B cell (primary cell): Measurements from ENCODE around the gene SEZ6L. TPM values are rescaled to one million over a fixed set of nuclear protein-coding genes. Genes with fewer than 3 reads are reported as not detected.

ENCODE experiments used
- ATAC-seq: fragments of 200-7000 bp; cut with Tn5 transposase; one replicate; pipeline ENCODE4 v1.10.0; 2021; ENCODE audit warnings: low read depth, mild to moderate bottlenecking, moderate number of reproducible peaks, moderate library complexity
- CTCF ChIA-PET: fragments of 350-600 bp; sonication (Branson Sonifier 250); formaldehyde crosslinking; loops from one replicate; lab custom pipeline; 2021; ENCODE audit warnings: antibody characterized with exemption, inconsistent platforms; lab: Charles Lee
- POLR2A ChIA-PET: fragments of 350-600 bp; sonication (Branson Sonifier 250); formaldehyde crosslinking; loops from one replicate; lab custom pipeline; 2021; ENCODE audit warnings: antibody characterized with exemption; lab: Charles Lee
- DNase-seq: peaks from one replicate; pipeline ENCODE4 v3.0.0; 2013
- H2AFZ ChIP-seq: 2 replicates; pipeline ENCODE4 v1.6.1; 2012; ENCODE audit warnings: mild to moderate bottlenecking, low read depth, low read length; ENCODE audit not compliant: insufficient read depth, poor library complexity, severe bottlenecking
- H3K27ac ChIP-seq, 2 donors: 1 replicate in 1 of 2; 2 replicates in 1 of 2; pipeline ENCODE4 v1.5.1; 2012 to 2013; ENCODE audit warnings: low read length in 2 of 2, mild to moderate bottlenecking in 2 of 2, moderate library complexity in 1 of 2
- H3K27me3 ChIP-seq, 4 experiments: fragments of 200-600 bp in 1 of 4; sonication (generic) in 1 of 4; replicated peaks in 1 of 4; 1 replicate in 2 of 4; 2 replicates in 2 of 4; pipeline versions ENCODE4 v1.6.1 to v1.7.0; 2013 to 2016; ENCODE audit warnings: low read length in 3 of 4, mild to moderate bottlenecking in 2 of 4, mixed read lengths in 1 of 4, moderate library complexity in 1 of 4; ENCODE audit not compliant: insufficient read depth in 4 of 4, control insufficient read depth in 3 of 4; ENCODE audit errors: control extremely low read depth in 1 of 4
- H3K36me3 ChIP-seq, 2 experiments: replicated peaks in 1 of 2; 1 replicate in 1 of 2; 2 replicates in 1 of 2; pipeline versions ENCODE4 v1.6.1 to v1.7.1; 2013; ENCODE audit warnings: low read length in 1 of 2; ENCODE audit not compliant: insufficient read depth in 2 of 2, control insufficient read depth in 1 of 2; ENCODE audit errors: control extremely low read depth in 1 of 2, extremely low read depth in 1 of 2
- H3K4me1 ChIP-seq, 2 donors: fragments of 200-600 bp in 1 of 2; sonication (generic) in 1 of 2; 1 replicate in 1 of 2; 2 replicates in 1 of 2; pipeline versions ENCODE4 v1.5.1 to v1.6.1; 2013 to 2017; ENCODE audit warnings: low read length in 2 of 2; ENCODE audit not compliant: control insufficient read depth in 2 of 2, insufficient read depth in 2 of 2
- H3K4me2 ChIP-seq: replicated peaks from 2 replicates; pipeline ENCODE3; 2012; ENCODE audit warnings: mild to moderate bottlenecking, low read depth, low read length; ENCODE audit not compliant: poor library complexity, severe bottlenecking
- H3K4me3 ChIP-seq, 5 experiments: fragments of 200-600 bp in 1 of 5; sonication (generic) in 1 of 5; 1 replicate in 3 of 5; 2 replicates in 2 of 5; pipeline versions ENCODE4 v1.5.1 to v1.7.0; 2011 to 2016; ENCODE audit warnings: low read length in 4 of 5, mild to moderate bottlenecking in 4 of 5, low read depth in 2 of 5, control low read depth in 1 of 5, moderate library complexity in 1 of 5; ENCODE audit not compliant: insufficient read depth in 1 of 5; ENCODE audit errors: control extremely low read depth in 1 of 5, extremely low read depth in 1 of 5
- H3K79me2 ChIP-seq: fragments of 200-600 bp; sonication (generic); one replicate; pipeline ENCODE4 v1.6.0; 2016; ENCODE audit warnings: low read length; ENCODE audit not compliant: control insufficient read depth, insufficient read depth
- H3K9ac ChIP-seq: fragments of 200-600 bp; sonication (generic); 2 replicates; pipeline ENCODE4 v1.6.1; 2017; ENCODE audit warnings: mild to moderate bottlenecking, low read length, moderate library complexity
- H3K9me3 ChIP-seq, 3 donors: one replicate each; pipeline versions ENCODE4 v1.6.1 to v1.7.1; 2013; ENCODE audit warnings: low read length in 2 of 3; ENCODE audit not compliant: control insufficient read depth in 2 of 3, insufficient read depth in 1 of 3; ENCODE audit errors: control extremely low read depth in 1 of 3
- H4K20me1 ChIP-seq: 2 replicates; pipeline ENCODE4 v1.6.0; 2012; ENCODE audit warnings: mild to moderate bottlenecking, low read length; ENCODE audit not compliant: insufficient read depth, control insufficient read depth, poor library complexity, severe bottlenecking
- H3K27ac Mint-ChIP-seq: one replicate; pipeline ENCODE4 v1.8.0; 2021; ENCODE audit warnings: mixed read lengths
- H3K27me3 Mint-ChIP-seq: one replicate; pipeline ENCODE4 v1.8.0; 2021; ENCODE audit warnings: mixed read lengths
- H3K4me1 Mint-ChIP-seq: one replicate; pipeline ENCODE4 v1.8.0; 2021; ENCODE audit warnings: mixed read lengths
- H3K4me3 Mint-ChIP-seq: one replicate; pipeline ENCODE4 v1.8.0; 2021; ENCODE audit warnings: mixed read lengths
- H3K9me3 Mint-ChIP-seq: one replicate; pipeline ENCODE4 v1.8.0; 2022; ENCODE audit warnings: mixed read lengths; ENCODE audit not compliant: insufficient read depth
- EZH2 ChIP-seq: IDR thresholded peaks from 2 replicates; pipeline ENCODE4 v1.6.1; 2012; ENCODE audit warnings: borderline replicate concordance, low read depth, mild to moderate bottlenecking, moderate library complexity, low read length; ENCODE audit not compliant: insufficient read depth, poor library complexity, severe bottlenecking
- WGBS: methylation state at CpG from one replicate; pipeline ENCODE4 v1.1.5; 2013; ENCODE audit warnings: missing lambda C conversion rate; ENCODE audit not compliant: insufficient coverage; 5-methylcytosine and 5-hydroxymethylcytosine counted together
- intact Hi-C: fragments of 100-400 bp; cut with micrococcal nuclease; formaldehyde crosslinking; loops from one replicate; pipeline ENCODE4 v1.10.0; 2022
- polyA plus RNA-seq: library from polyadenylated mRNA; depleted of rRNA; stranded (reverse); fragments of >200 nt; gene quantifications from 2 replicates; pipeline ENCODE4 v1.2.3, GENCODE V29; 2012
- total RNA-seq, 2 donors: library from RNA; stranded (reverse); fragments of 120-200 nt in 1 of 2; gene quantifications; 1 replicate in 1 of 2; 2 replicates in 1 of 2; pipeline versions ENCODE4 v1.2.3 to v1.2.4, GENCODE V29; 2013 to 2022
- TF ChIP-seq, protein P1 (sequence below): fragments of 200-600 bp; IDR thresholded peaks from one replicate; pipeline ENCODE4 v1.8.0; 2022; ENCODE audit warnings: antibody characterized with exemption, mild to moderate bottlenecking

Gene SEZ6L
- total and polyA plus RNA-seq, 2 donors (not counting 1 experiment from before 2014, with no cell fraction given) = 0.04 TPM; not detected in 1

GRCh38 chr22:26124991-26125725 is 44.1 kb upstream of the SEZ6L start:
- ChIA-PET CTCF (no interaction called here), POLR2A (no interaction called here)
- Histone ChIP-seq H3K36me3 (no peaks in the 10 kb centered on the region), H3K27ac (no peak overlapping the region), H3K9ac (no peak overlapping the region), H4K20me1 (no peaks in the 10 kb centered on the region), H3K4me3 (no peak overlapping the region), H3K79me2 (no peaks in the 10 kb centered on the region), H3K4me1 (no peaks in the 10 kb centered on the region), H3K9me3 (no peaks in the 10 kb centered on the region), H2AFZ (no peak overlapping the region), H3K27me3 (no peaks in the 10 kb centered on the region), H3K4me2 (no peak overlapping the region)
- intact Hi-C loops = no loop called here
- H3K4me3 Mint-ChIP-seq = no peak overlapping the region
- no peak for ATAC-seq
- H3K4me1 Mint-ChIP-seq = no peaks in the 10 kb centered on the region
- peaks cover 21% of the 10 kb centered on the region for H3K27me3 Mint-ChIP-seq
- no peak overlapping the region for H3K27ac Mint-ChIP-seq
- TF ChIP-seq EZH2 = no peak
- TF ChIP-seq, protein P1, sequence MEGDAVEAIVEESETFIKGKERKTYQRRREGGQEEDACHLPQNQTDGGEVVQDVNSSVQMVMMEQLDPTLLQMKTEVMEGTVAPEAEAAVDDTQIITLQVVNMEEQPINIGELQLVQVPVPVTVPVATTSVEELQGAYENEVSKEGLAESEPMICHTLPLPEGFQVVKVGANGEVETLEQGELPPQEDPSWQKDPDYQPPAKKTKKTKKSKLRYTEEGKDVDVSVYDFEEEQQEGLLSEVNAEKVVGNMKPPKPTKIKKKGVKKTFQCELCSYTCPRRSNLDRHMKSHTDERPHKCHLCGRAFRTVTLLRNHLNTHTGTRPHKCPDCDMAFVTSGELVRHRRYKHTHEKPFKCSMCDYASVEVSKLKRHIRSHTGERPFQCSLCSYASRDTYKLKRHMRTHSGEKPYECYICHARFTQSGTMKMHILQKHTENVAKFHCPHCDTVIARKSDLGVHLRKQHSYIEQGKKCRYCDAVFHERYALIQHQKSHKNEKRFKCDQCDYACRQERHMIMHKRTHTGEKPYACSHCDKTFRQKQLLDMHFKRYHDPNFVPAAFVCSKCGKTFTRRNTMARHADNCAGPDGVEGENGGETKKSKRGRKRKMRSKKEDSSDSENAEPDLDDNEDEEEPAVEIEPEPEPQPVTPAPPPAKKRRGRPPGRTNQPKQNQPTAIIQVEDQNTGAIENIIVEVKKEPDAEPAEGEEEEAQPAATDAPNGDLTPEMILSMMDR = no peak
- 79% methylated on average over 8 of the region's 10 CpGs for WGBS
- H3K9me3 Mint-ChIP-seq = no peaks in the 10 kb centered on the region
- DNase-seq = no peak

- H3K27me3 ChIP-seq = peaks cover 0 to 3% (median 0%) of the 10 kb centered on the region in 4 experiments
- no peaks in the 10 kb centered on the region for H3K79me2 ChIP-seq
- ATAC-seq = no peak
- POLR2A ChIA-PET = no interaction called here
- H3K27ac ChIP-seq = no peak overlapping the region
- DNase-seq = no peak
- Mint-ChIP-seq H3K27ac (no peak overlapping the region), H3K27me3 (peaks cover 14% of the 10 kb centered on the region), H3K4me3 (no peak overlapping the region), H3K9me3 (no peaks in the 10 kb centered on the region), H3K4me1 (no peaks in the 10 kb centered on the region)
- H3K36me3 ChIP-seq = no peaks in the 10 kb centered on the region
- no peak overlapping the region for H2AFZ ChIP-seq
- CTCF ChIA-PET = no interaction called here
- no peak overlapping the region for H3K4me3 ChIP-seq
- H3K4me1 ChIP-seq = no peaks in the 10 kb centered on the region
- H3K9me3 ChIP-seq = peaks cover 0 to 2% (median 0%) of the 10 kb centered on the region in 3 donors
- TF ChIP-seq, protein P1 = no peak
- no peak for TF ChIP-seq EZH2
- H4K20me1 ChIP-seq = no peaks in the 10 kb centered on the region
- H3K4me2 ChIP-seq = no peak overlapping the region
- H3K9ac ChIP-seq = no peak overlapping the region
- 88% methylated on average over 3 of the region's 5 CpGs for WGBS
- intact Hi-C loops = no loop called here
Observed at GRCh38 chr22:26127126-26127525, 42.1 kb upstream of the SEZ6L start.
